HL-60 (cell line): ENCODE measurements around the gene MS4A6A.
"Not testable (repeated sequence)": the region's sequence is repeated elsewhere in the genome, so short reads cannot be mapped to it uniquely, and the experiment has no call there.

Experiments
- DNase-seq, 2 experiments: peaks; one replicate each; pipeline ENCODE4 v3.0.0-alpha.2; 2010 to 2020; ENCODE audit warnings: low read depth in 1 of 2, low spot score in 1 of 2
- H3K27ac ChIP-seq: fragments of 250-450 bp; sonication (Bioruptor Pico); replicated peaks from 2 replicates; pipeline ENCODE4 v1.5.1; 2020; ENCODE audit warnings: mild to moderate bottlenecking, moderate library complexity
- H3K27me3 ChIP-seq: fragments of 250-450 bp; sonication (Bioruptor Pico); 2 replicates; pipeline ENCODE4 v1.5.1; 2021; ENCODE audit warnings: mild to moderate bottlenecking, moderate library complexity; ENCODE audit not compliant: insufficient read depth, poor library complexity, severe bottlenecking
- H3K4me3 ChIP-seq: replicated peaks from 2 replicates; pipeline ENCODE4 v1.5.1; 2011; ENCODE audit warnings: mild to moderate bottlenecking, control low read depth, low read length; ENCODE audit not compliant: insufficient read depth
- CTCF ChIP-seq: IDR thresholded peaks from one replicate; pipeline ENCODE4 v1.5.1; 2011; ENCODE audit warnings: low read length, control low read depth, inconsistent platforms; ENCODE audit not compliant: insufficient read depth
- GABPA ChIP-seq: IDR thresholded peaks from 2 replicates; pipeline ENCODE4 v1.6.1; 2012; ENCODE audit warnings: low read depth
- POLR2AphosphoS5 ChIP-seq: IDR thresholded peaks from 2 replicates; pipeline ENCODE4 v1.6.1; 2012; ENCODE audit warnings: low read depth
- REST ChIP-seq: IDR thresholded peaks from 2 replicates; pipeline ENCODE4 v1.6.1; 2012; ENCODE audit warnings: low read depth; ENCODE audit not compliant: insufficient replicate concordance
- SPI1 ChIP-seq: IDR thresholded peaks from 2 replicates; pipeline ENCODE4 v1.6.1; 2012; ENCODE audit warnings: low read depth, mild to moderate bottlenecking, borderline replicate concordance

Gene MS4A6A

GRCh38 chr11:60206616-60207015, 23.7 kb upstream of the MS4A6A start:
- DNase-seq, result no peak
- no peak overlapping the region for H3K4me3 ChIP-seq
- no peak overlapping the region for H3K27ac ChIP-seq
- TF ChIP-seq SPI1 (no peak), POLR2AphosphoS5 (no peak), CTCF (no peak), REST (no peak), GABPA (no peak)
- H3K27me3 ChIP-seq, result no peaks in the 10 kb centered on the region

- no peak overlapping the region for H3K27ac ChIP-seq
- no peak for DNase-seq
- no peaks in the 10 kb centered on the region for H3K27me3 ChIP-seq
- no peak overlapping the region for H3K4me3 ChIP-seq
- TF ChIP-seq REST (no peak), SPI1 (no peak), CTCF (no peak), GABPA (no peak), POLR2AphosphoS5 (no peak)
Measured at GRCh38 chr11:60204922-60205321, 22.0 kb upstream of the MS4A6A start.

- not testable (repeated sequence) for DNase-seq
Measured at GRCh38 chr11:60201334-60201733, 18.5 kb upstream of the MS4A6A start.

DNA sequence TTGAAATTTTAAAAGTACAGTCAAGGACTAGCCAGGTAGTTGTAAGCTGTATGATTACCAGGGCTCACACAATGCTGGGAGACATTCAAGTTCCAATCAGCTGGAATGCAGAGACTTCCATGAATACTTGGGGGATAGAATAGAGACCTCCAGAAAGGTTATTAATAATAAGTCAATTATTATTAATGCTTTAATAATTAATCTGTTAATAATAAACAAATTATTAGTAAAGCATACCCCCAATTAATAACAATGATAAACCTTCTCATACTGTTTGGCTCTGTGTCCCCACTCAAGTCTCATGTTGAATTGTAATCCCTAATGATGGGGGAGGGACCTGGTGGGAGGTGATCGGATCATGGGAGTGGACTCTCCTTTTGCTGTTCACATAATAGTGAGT, 14.6 kb upstream of the MS4A6A start:
- TF ChIP-seq POLR2AphosphoS5 (no peak), REST (no peak), CTCF (no peak), GABPA (no peak), SPI1 (no peak)

More at GRCh38 chr11:60201334-60201733, 18.5 kb upstream of the MS4A6A start:
- not testable (repeated sequence) for H3K27ac ChIP-seq, H3K4me3 ChIP-seq, H3K27me3 ChIP-seq

More for the DNA sequence above, 14.6 kb upstream of the MS4A6A start:
- no peak overlapping the region for H3K27ac ChIP-seq
- DNase-seq, result no peak
- H3K27me3 ChIP-seq, result no peaks in the 10 kb centered on the region
- no peak overlapping the region for H3K4me3 ChIP-seq
